ENCODE data around the gene NPAS3. TPM values are rescaled to one million over a fixed set of nuclear protein-coding genes. Genes with fewer than 3 reads are reported as not detected.

The NPAS3 gene
- total RNA-seq, 4 donors from 2014 or later: 0.51 to 15.2 (median 6.6) TPM

GRCh38 chr14:33492491-33492890 is 553.8 kb downstream of the NPAS3 start:
- H3K36me3 ChIP-seq: no peaks in the 10 kb centered on the region
- intact Hi-C loops (cut with DNase I; ENCODE audit: low total_unique reads): no loop called here
- no peaks in the 10 kb centered on the region for H3K4me1 ChIP-seq
- TF ChIP-seq POLR2A (IDR thresholded peaks at IDR 0.05): no peak
- TF ChIP-seq CTCF (IDR thresholded peaks at IDR 0.05): no peak
- H3K9me3 ChIP-seq: no peaks in the 10 kb centered on the region
- H3K27ac ChIP-seq: no peak overlapping the region
- H3K4me3 ChIP-seq: no peak overlapping the region
- no peak for DNase-seq
- H3K27me3 ChIP-seq: no peaks in the 10 kb centered on the region

- intact Hi-C loops (cut with DNase I; ENCODE audit: low total_unique reads): no loop called here
- Histone ChIP-seq H3K4me3 (no peak overlapping the region), H3K9me3 (no peaks in the 10 kb centered on the region), H3K27ac (no peak overlapping the region), H3K4me1 (no peaks in the 10 kb centered on the region), H3K27me3 (no peaks in the 10 kb centered on the region), H3K36me3 (no peaks in the 10 kb centered on the region)
- no peak for DNase-seq
- TF ChIP-seq CTCF (IDR thresholded peaks at IDR 0.05) (no peak), POLR2A (IDR thresholded peaks at IDR 0.05) (no peak)
These were observed 554.6 kb downstream of the NPAS3 start for GRCh38 chr14:33493266-33493665.

GRCh38 chr14:33493990-33494389 is 555.3 kb downstream of the NPAS3 start:
- Histone ChIP-seq H3K9me3 (no peaks in the 10 kb centered on the region), H3K4me3 (no peak overlapping the region), H3K27ac (no peak overlapping the region), H3K27me3 (no peaks in the 10 kb centered on the region), H3K4me1 (no peaks in the 10 kb centered on the region), H3K36me3 (no peaks in the 10 kb centered on the region)
- TF ChIP-seq CTCF (IDR thresholded peaks at IDR 0.05) (no peak), POLR2A (IDR thresholded peaks at IDR 0.05) (no peak)
- intact Hi-C loops (cut with DNase I; ENCODE audit: low total_unique reads): no loop called here
- DNase-seq: no peak

GRCh38 chr14:33499687-33500086 is 561.0 kb downstream of the NPAS3 start:
- no peak overlapping the region for H3K4me3 ChIP-seq
- no peaks in the 10 kb centered on the region for H3K9me3 ChIP-seq
- H3K4me1 ChIP-seq: no peaks in the 10 kb centered on the region
- DNase-seq: no peak
- H3K36me3 ChIP-seq: no peaks in the 10 kb centered on the region
- intact Hi-C loops (cut with DNase I; ENCODE audit: low total_unique reads): no loop called here
- H3K27ac ChIP-seq: no peak overlapping the region
- no peak for TF ChIP-seq CTCF (IDR thresholded peaks at IDR 0.05)
- TF ChIP-seq POLR2A (IDR thresholded peaks at IDR 0.05): no peak
- H3K27me3 ChIP-seq: no peaks in the 10 kb centered on the region

GRCh38 chr14:33504246-33505099 is 565.8 kb downstream of the NPAS3 start:
- intact Hi-C loops (cut with DNase I; ENCODE audit: low total_unique reads): no loop called here
- Histone ChIP-seq H3K4me3 (no peak overlapping the region), H3K4me1 (no peaks in the 10 kb centered on the region), H3K9me3 (no peaks in the 10 kb centered on the region), H3K36me3 (no peaks in the 10 kb centered on the region), H3K27ac (no peak overlapping the region), H3K27me3 (no peaks in the 10 kb centered on the region)
- no peak for DNase-seq
- TF ChIP-seq CTCF (IDR thresholded peaks at IDR 0.05) (no peak), POLR2A (IDR thresholded peaks at IDR 0.05) (no peak)

All from uterus (tissue), 4 donors.